Measurements from ENCODE around the gene EPB41L1. TPM values are rescaled to one million over a fixed set of nuclear protein-coding genes. Genes with fewer than 3 reads are reported as not detected.

The EPB41L1 gene
- 1 to 10 TPM in 1 of 2 experiments, under 1 TPM in 1; 0.57 to 1.1 TPM for total RNA-seq

GRCh38 chr20:36154700-36155628 is at the start of gene EPB41L1:
TSS of gene EPB41L1 (plus strand) at chr20:36154740. CDS start at chr20:36173778, 19,038 bp downstream.
- no peaks in the 10 kb centered on the region for H3K36me3 Mint-ChIP-seq (ENCODE audit: low read depth)
- H3K4me3 Mint-ChIP-seq = peak within 1 kb of the TSS; percentile 47
- peaks cover 20% of the 10 kb centered on the region for H3K27me3 Mint-ChIP-seq (ENCODE audit: low read depth)
- H3K9me3 Mint-ChIP-seq = no peaks in the 10 kb centered on the region
- H3K4me1 Mint-ChIP-seq (ENCODE audit: low read depth) = peaks cover 4% of the 10 kb centered on the region
- peak; percentile 20 for DNase-seq
- CTCF ChIA-PET = interaction anchor here (0.5 to 2.0 kb wide), 4 partner anchors 10 to 489 kb away, joined by 3 to 10 read pairs (median 6); no protein-coding TSS in a partner anchor
- no peak within 1 kb of the TSS for H3K27ac Mint-ChIP-seq
- intact Hi-C loops (cut with micrococcal nuclease) = no loop called here

GRCh38 chr20:36104856-36105255 is 49.7 kb upstream of the EPB41L1 start:
- H3K4me3 Mint-ChIP-seq = no peak overlapping the region
- CTCF ChIA-PET = no interaction called here

GRCh38 chr20:36105711-36106226 is 48.8 kb upstream of the EPB41L1 start:
- no peak for DNase-seq
- no peaks in the 10 kb centered on the region for H3K27me3 Mint-ChIP-seq (ENCODE audit: low read depth)
- no peak overlapping the region for H3K4me3 Mint-ChIP-seq
- no peaks in the 10 kb centered on the region for H3K4me1 Mint-ChIP-seq (ENCODE audit: low read depth)
- H3K27ac Mint-ChIP-seq = no peak overlapping the region
- intact Hi-C loops (cut with micrococcal nuclease) = no loop called here
- no peaks in the 10 kb centered on the region for H3K36me3 Mint-ChIP-seq (ENCODE audit: low read depth)
- CTCF ChIA-PET = no interaction called here
- H3K9me3 Mint-ChIP-seq = no peaks in the 10 kb centered on the region

More at GRCh38 chr20:36104856-36105255, 49.7 kb upstream of the EPB41L1 start:
- no peak overlapping the region for H3K27ac Mint-ChIP-seq
- H3K36me3 Mint-ChIP-seq (ENCODE audit: low read depth) = no peaks in the 10 kb centered on the region
- DNase-seq = no peak
- no peaks in the 10 kb centered on the region for H3K27me3 Mint-ChIP-seq (ENCODE audit: low read depth)
- intact Hi-C loops (cut with micrococcal nuclease) = no loop called here
- H3K4me1 Mint-ChIP-seq (ENCODE audit: low read depth) = no peaks in the 10 kb centered on the region
- H3K9me3 Mint-ChIP-seq = no peaks in the 10 kb centered on the region

- CTCF ChIA-PET = interaction anchor here (0.6 to 0.9 kb wide), 2 partner anchors 18 to 23 kb away, joined by 3 read pairs; no protein-coding TSS in a partner anchor
- intact Hi-C loops (cut with micrococcal nuclease) = no loop called here
- no peak overlapping the region for H3K27ac Mint-ChIP-seq
Measured at GRCh38 chr20:36106606-36107005, 47.9 kb upstream of the EPB41L1 start.

GRCh38 chr20:36107881-36108280 is 46.7 kb upstream of the EPB41L1 start:
- H3K4me3 Mint-ChIP-seq = no peak overlapping the region
- H3K36me3 Mint-ChIP-seq (ENCODE audit: low read depth) = no peaks in the 10 kb centered on the region
- H3K9me3 Mint-ChIP-seq = no peaks in the 10 kb centered on the region
- intact Hi-C loops (cut with micrococcal nuclease) = no loop called here
- no peak for DNase-seq
- CTCF ChIA-PET = interaction anchor here (0.8 kb wide), 1 partner anchor 31 kb away, joined by 3 read pairs; no protein-coding TSS in a partner anchor
- no peak overlapping the region for H3K27ac Mint-ChIP-seq
- no peaks in the 10 kb centered on the region for H3K4me1 Mint-ChIP-seq (ENCODE audit: low read depth)
- no peaks in the 10 kb centered on the region for H3K27me3 Mint-ChIP-seq (ENCODE audit: low read depth)

More at GRCh38 chr20:36106606-36107005, 47.9 kb upstream of the EPB41L1 start:
- Mint-ChIP-seq H3K27me3 (ENCODE audit: low read depth) (no peaks in the 10 kb centered on the region), H3K9me3 (no peaks in the 10 kb centered on the region), H3K36me3 (ENCODE audit: low read depth) (no peaks in the 10 kb centered on the region), H3K4me3 (no peak overlapping the region), H3K4me1 (ENCODE audit: low read depth) (no peaks in the 10 kb centered on the region)
- no peak for DNase-seq

GRCh38 chr20:36109251-36109947 is 45.1 kb upstream of the EPB41L1 start:
- CTCF ChIA-PET = no interaction called here
- intact Hi-C loops (cut with micrococcal nuclease) = no loop called here

GRCh38 chr20:36110994-36111393 is 43.5 kb upstream of the EPB41L1 start:
- Mint-ChIP-seq H3K27ac (no peak overlapping the region), H3K9me3 (no peaks in the 10 kb centered on the region), H3K27me3 (ENCODE audit: low read depth) (no peaks in the 10 kb centered on the region), H3K4me3 (no peak overlapping the region), H3K36me3 (ENCODE audit: low read depth) (no peaks in the 10 kb centered on the region), H3K4me1 (ENCODE audit: low read depth) (no peaks in the 10 kb centered on the region)
- CTCF ChIA-PET = interaction anchor here (0.6 to 1.5 kb wide), 3 partner anchors 28 to 118 kb away, joined by 3 to 5 read pairs (median 3); no protein-coding TSS in a partner anchor
- intact Hi-C loops (cut with micrococcal nuclease) = no loop called here
- DNase-seq = no peak

More at GRCh38 chr20:36109251-36109947, 45.1 kb upstream of the EPB41L1 start:
- Mint-ChIP-seq H3K4me3 (no peak overlapping the region), H3K36me3 (ENCODE audit: low read depth) (no peaks in the 10 kb centered on the region), H3K27ac (no peak overlapping the region), H3K27me3 (ENCODE audit: low read depth) (no peaks in the 10 kb centered on the region), H3K9me3 (no peaks in the 10 kb centered on the region), H3K4me1 (ENCODE audit: low read depth) (no peaks in the 10 kb centered on the region)
- no peak for DNase-seq

GRCh38 chr20:36112112-36112511 is 42.4 kb upstream of the EPB41L1 start:
- Mint-ChIP-seq H3K4me1 (ENCODE audit: low read depth) (no peaks in the 10 kb centered on the region), H3K36me3 (ENCODE audit: low read depth) (no peaks in the 10 kb centered on the region), H3K9me3 (no peaks in the 10 kb centered on the region), H3K27ac (no peak overlapping the region), H3K27me3 (ENCODE audit: low read depth) (no peaks in the 10 kb centered on the region), H3K4me3 (no peak overlapping the region)
- intact Hi-C loops (cut with micrococcal nuclease) = no loop called here
- DNase-seq = no peak
- CTCF ChIA-PET = interaction anchor here (0.5 kb wide), 1 partner anchor 119 kb away, joined by 3 read pairs; no protein-coding TSS in a partner anchor

GRCh38 chr20:36113036-36113435 is 41.5 kb upstream of the EPB41L1 start:
- CTCF ChIA-PET = interaction anchor here (1.2 kb wide), 1 partner anchor 12 kb away, joined by 3 read pairs; no protein-coding TSS in a partner anchor
- Mint-ChIP-seq H3K4me3 (no peak overlapping the region), H3K9me3 (no peaks in the 10 kb centered on the region), H3K27me3 (ENCODE audit: low read depth) (no peaks in the 10 kb centered on the region), H3K4me1 (ENCODE audit: low read depth) (no peaks in the 10 kb centered on the region), H3K27ac (no peak overlapping the region), H3K36me3 (ENCODE audit: low read depth) (no peaks in the 10 kb centered on the region)
- DNase-seq = no peak
- intact Hi-C loops (cut with micrococcal nuclease) = no loop called here

- no peak for DNase-seq
- Mint-ChIP-seq H3K27me3 (ENCODE audit: low read depth) (no peaks in the 10 kb centered on the region), H3K9me3 (no peaks in the 10 kb centered on the region), H3K4me1 (ENCODE audit: low read depth) (no peaks in the 10 kb centered on the region), H3K4me3 (no peak overlapping the region), H3K27ac (no peak overlapping the region), H3K36me3 (ENCODE audit: low read depth) (no peaks in the 10 kb centered on the region)
- intact Hi-C loops (cut with micrococcal nuclease) = no loop called here
- CTCF ChIA-PET = interaction anchor here (0.8 to 1.5 kb wide), 4 partner anchors 13 to 121 kb away, joined by 3 to 6 read pairs (median 3); no protein-coding TSS in a partner anchor
Measured at GRCh38 chr20:36113566-36114250, 40.8 kb upstream of the EPB41L1 start.

- Mint-ChIP-seq H3K36me3 (ENCODE audit: low read depth) (no peaks in the 10 kb centered on the region), H3K9me3 (no peaks in the 10 kb centered on the region), H3K4me3 (no peak overlapping the region), H3K4me1 (ENCODE audit: low read depth) (no peaks in the 10 kb centered on the region), H3K27me3 (ENCODE audit: low read depth) (no peaks in the 10 kb centered on the region), H3K27ac (no peak overlapping the region)
- intact Hi-C loops (cut with micrococcal nuclease) = no loop called here
- CTCF ChIA-PET = interaction anchor here (0.6 to 1.5 kb wide), 5 partner anchors 24 to 122 kb away, joined by 3 to 8 read pairs (median 3); no protein-coding TSS in a partner anchor
- no peak for DNase-seq
Measured at GRCh38 chr20:36114707-36115106, 39.8 kb upstream of the EPB41L1 start.

Data from activated naive CD4-positive, alpha-beta T cell treated with anti-CD3 and anti-CD28 coated beads for 36 hours (primary cell).